Stimulated activated CD4-positive, alpha-beta T cell treated with anti-CD3 and anti-CD28 coated beads, Interleukin-1b, Interleukin-23, amount 100 ng/mL, for 24 hours (primary cell): Measurements from ENCODE around the gene LTBP1.
"Not testable (repeated sequence)": the region's sequence is repeated elsewhere in the genome, so short reads cannot be mapped to it uniquely, and the experiment has no call there.

Source experiments
- DNase-seq, 4 experiments: peaks; one replicate each; pipeline ENCODE4 v3.0.0-alpha.2; 2020; ENCODE audit warnings: low read depth in 4 of 4, low spot score in 1 of 4

The LTBP1 gene

GRCh38 chr2:33334083-33334482, 387.3 kb downstream of the LTBP1 start:
- no peak for DNase-seq

- no peak for DNase-seq
Observed at GRCh38 chr2:33335516-33335915, 388.8 kb downstream of the LTBP1 start.

DNA sequence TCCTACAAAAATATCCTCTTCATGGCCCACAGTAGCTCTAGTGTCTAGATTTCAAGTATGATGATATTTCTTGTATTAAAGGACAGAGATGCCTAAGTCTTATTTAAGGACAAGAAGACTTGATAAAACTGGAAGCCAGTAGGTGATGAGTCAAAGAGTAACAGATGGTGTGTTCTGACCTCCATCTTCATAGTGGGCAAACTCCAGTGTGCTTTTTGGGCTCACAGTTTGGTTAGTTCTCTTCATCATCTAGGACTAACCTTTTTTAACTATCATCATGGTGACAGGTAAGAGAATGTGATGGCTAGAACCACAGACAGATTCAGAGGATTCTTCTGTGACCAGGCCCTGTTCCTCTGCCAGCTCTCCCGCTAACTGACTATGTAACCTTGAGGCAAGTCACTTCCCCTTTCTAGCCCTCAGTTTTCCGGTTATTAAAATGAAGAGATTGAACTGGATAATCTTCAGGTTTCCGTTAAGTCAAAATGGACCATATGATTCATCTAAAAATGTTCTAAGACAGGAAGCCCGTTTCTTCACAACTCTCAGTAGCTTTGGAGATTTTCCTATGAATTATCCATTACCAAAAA, 389.4 kb downstream of the LTBP1 start:
- DNase-seq, result no peak

DNA sequence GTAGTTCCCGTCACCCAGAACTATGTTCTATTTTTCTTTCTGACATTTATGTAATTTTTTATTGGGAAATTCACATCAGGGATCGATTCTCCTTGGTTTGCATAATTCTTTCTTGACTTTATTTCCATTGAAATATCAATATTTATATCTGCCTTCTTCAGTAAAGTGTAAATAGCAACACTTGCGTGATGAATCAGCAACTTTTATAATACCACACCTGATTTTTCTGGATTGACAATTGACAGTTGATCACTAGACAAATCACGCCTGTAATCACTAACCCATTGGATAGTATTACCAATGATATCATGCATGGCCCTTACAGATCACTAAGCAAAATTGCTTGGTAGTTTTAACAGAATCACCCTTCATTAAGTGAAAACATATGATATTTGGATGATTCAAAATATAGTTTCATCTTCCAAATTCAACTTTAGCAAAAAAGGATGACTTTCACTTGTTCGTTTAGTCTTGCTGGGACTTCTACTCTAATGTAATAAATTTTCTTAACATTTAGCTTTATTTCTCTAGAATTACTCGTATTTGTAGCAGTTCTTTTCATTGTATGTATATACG, 390.7 kb downstream of the LTBP1 start:
- no peak for DNase-seq

DNA sequence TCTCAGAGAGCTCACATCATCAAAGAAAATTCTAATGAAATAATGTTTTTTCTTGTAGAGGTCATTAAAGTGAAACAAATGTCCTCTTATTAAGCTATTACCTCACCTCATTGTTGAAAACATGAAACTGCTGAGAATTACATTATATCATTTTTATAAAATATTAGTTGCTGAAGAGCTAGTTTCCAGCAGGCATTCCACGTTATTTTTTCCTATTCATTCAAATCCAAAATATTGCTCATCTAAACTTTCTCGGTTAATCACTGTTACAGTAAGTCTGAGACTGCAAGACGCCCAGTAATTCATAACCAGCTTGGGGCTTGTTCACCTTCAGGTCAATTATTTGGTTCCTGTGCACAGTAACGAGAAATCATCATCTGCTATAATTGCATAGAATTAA, 391.2 kb downstream of the LTBP1 start:
- DNase-seq, result no peak

GRCh38 chr2:33339269-33339668, 392.5 kb downstream of the LTBP1 start:
- no peak for DNase-seq

GRCh38 chr2:33340280-33340679, 393.5 kb downstream of the LTBP1 start:
- no peak for DNase-seq

DNA sequence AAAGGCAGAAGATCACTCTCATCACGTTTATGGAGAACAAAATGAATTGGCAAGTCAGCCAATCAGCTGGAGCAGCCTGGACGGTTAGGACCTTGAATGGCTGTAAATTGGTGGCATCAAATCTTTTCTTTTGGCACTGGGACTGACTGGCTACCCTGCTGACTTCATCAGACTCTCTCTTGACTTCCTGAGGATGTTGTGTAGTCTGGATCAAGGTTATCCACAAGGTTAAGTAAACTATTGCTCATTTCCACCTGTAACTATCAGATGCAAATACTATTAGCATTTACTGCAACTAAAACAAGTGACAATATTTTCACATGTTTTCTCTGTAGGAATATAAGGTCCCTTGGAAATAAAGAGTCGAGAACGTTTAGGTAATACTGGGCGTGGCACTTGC, 395.4 kb downstream of the LTBP1 start:
- no peak for DNase-seq

DNA sequence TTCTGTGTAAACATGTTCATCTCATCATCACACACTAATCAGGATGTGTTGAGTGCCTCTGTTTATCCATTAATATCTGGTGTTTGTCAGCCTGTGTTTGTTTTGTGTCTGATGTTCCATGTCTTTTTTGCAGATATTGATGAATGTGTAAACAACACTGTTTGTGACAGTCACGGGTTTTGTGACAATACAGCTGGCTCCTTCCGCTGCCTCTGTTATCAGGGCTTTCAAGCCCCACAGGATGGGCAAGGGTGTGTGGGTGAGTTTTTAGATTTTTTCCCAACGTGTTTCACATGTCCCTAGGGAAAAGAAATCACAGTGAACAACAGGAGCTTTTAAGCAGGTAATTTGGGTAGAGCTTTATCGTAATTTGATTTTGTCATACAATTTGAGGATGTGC, 396.0 kb downstream of the LTBP1 start:
- DNase-seq, result no peak

- DNase-seq, result no peak
Observed at GRCh38 chr2:33343387-33343895, 396.7 kb downstream of the LTBP1 start.

DNA sequence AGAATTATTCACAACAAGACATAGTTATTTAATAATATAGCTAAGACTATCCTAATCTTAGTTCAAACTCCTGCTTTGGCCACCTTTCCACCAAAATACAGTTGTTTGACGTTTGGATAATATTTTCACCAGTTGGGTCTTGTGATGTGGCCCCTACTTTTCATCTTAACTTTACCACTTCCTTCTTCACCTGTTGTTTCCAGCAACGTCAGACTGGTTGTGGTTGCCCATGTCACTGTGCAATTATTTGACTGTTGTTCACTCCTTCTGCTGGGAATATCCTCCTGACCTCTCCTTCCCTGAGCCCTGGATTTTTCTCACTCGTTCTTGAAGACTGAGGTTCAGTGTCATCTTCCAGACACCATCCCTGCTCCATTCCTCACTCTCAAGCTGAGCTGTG, 397.5 kb downstream of the LTBP1 start:
- no peak for DNase-seq

- DNase-seq, result no peak
Observed at GRCh38 chr2:33347856-33348255, 401.1 kb downstream of the LTBP1 start.

GRCh38 chr2:33350632-33351031, 403.9 kb downstream of the LTBP1 start:
- DNase-seq, result no peak

DNA sequence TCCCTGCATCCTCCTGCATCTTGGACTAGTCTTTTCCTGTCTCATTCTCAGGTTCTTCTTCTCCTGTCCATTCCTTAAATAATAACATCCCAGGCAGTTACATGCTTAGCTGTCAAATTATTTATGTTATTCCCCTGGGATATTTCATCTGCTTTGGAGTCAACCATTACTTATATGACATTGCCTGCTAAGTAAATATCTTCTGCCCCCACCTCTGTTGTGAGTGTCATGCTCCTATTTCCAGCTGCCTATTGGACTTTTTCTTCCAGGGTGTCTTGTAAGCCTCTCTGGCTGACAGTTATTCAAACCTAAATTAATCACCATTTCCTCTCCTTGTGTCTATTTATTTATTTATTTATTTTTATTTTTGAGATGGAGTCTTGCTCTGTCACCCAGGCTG, 405.0 kb downstream of the LTBP1 start:
- no peak for DNase-seq

GRCh38 chr2:33354981-33355380, 408.2 kb downstream of the LTBP1 start:
- no peak for DNase-seq

- no peak for DNase-seq
Observed at GRCh38 chr2:33358878-33359277, 412.1 kb downstream of the LTBP1 start.

- no peak for DNase-seq
Observed at GRCh38 chr2:33363325-33364298, 416.9 kb downstream of the LTBP1 start.

GRCh38 chr2:33365264-33365970, 418.7 kb downstream of the LTBP1 start:
- no peak for DNase-seq

GRCh38 chr2:33366473-33366872, 419.7 kb downstream of the LTBP1 start:
- DNase-seq, result no peak

GRCh38 chr2:33368524-33368923, 421.8 kb downstream of the LTBP1 start:
- DNase-seq, result not testable (repeated sequence)

DNA sequence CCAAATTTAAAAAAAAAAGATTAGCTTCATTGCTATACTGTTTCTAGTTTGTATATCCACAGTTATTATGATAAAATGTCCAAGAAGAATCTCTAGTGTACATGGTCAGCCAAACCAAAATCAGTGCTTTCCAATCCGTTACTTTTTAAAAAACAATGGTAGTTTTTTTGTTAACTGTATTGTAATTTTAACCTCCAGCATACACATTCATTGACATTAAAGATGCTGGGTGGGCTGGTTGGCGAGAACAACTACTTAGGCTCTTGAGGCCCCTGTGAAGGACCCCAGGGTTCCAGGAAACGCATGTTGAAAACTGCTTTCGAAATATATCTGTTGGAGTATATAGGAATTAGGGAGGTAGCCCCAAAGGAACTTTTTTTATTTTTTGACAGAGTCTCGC, 422.4 kb downstream of the LTBP1 start:
- DNase-seq, result no peak
